HG03066 (cell line): ENCODE results near the gene ELAVL4.

Experiments
- ATAC-seq: cut with Tn5 transposase; IDR thresholded peaks from one replicate; pipeline ENCODE4 v1.9.1; 2021; ENCODE audit warnings: low read depth; ENCODE audit not compliant: unreplicated experiment

The ELAVL4 gene

DNA sequence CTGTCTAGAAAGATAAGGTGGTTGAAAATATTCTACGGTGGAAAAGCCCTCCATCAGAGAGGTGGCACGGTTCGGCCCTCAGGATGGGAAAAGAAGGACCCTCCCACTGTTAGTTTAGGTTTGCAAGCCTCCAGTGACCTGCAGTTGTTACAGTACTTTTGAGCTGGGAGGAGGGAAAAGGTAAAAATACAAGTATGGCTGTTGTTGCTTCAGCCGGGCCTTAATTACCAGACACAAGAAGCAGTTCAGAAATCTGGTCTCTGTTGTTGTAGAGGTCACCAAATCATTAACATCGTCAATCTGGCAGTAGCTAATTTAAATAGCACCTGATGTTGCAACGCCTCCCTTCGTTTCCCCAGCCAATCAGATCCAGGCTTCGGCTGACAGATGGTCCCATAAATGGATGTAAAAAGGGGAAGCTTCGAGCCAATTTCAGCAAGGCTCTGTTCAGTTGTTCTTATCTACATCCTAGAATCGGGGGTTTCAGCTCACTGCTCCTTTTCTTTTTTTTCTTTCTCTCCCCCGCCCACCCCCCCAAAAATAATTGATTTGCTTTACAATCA lies at the start of gene ELAVL4:
Gene ELAVL4, plus strand, starts transcription at position 424 of the 563 bp plus-strand sequence. CDS start 270 bp downstream, outside the sequence.
- ATAC-seq: no peak

DNA sequence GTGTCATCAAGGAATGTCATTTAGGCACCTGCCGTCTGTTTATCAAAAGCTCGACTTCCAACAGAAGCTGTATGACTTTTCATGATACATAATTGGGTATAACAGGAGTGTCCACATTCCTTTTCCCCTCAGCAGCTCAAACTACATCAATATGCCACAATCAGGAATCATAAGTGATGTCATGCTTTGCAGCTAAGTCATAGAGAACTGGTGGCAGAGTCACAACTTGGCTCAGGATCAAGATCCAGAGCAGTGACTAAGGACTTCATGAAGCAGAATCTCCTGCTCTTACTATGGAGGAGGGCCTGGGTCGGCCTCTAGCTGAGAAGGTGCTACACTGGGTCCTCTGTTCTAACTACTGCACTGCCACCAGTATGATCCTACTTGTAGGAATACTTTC lies 48.4 kb upstream of the ELAVL4 start:
- ATAC-seq: no peak

DNA sequence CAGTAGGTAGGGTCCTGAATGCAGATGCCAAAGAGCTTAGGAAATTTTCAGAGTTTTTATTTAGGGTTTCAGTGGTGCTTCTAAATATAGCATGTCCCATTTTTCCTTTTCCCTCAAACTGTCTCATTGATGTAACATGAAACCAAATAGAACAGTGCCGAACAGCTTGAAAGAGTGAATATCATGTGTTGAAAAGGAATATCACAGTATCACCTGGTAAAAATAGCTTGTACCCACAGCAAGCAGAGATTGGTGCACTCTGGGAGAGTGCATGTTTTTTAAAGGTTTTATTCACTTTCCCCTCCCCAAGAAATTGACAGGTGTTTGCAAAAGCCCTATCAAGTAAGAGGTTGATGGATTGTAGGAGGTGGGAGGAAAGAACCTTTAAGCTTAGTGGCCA lies 41.9 kb upstream of the ELAVL4 start:
- no peak for ATAC-seq

DNA sequence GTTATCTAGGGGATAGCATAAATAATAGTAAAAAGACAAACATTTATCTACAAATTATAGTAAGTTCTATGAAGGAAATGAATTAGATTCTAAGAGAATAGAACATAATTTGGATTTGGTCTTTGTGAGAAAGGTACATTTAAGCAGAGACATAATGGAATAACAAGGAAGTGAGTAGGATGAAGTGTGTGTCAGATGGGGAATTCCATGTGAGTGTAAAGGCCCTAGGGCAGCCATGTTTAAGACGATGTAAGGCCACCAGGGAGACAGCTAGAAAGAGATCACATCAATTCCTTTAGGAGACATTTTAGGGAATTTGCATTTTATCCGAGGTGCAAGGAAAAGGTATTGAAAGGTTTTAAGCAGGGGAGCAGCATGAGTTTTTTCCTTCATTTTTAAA lies 33.8 kb upstream of the ELAVL4 start:
- ATAC-seq: no peak

DNA sequence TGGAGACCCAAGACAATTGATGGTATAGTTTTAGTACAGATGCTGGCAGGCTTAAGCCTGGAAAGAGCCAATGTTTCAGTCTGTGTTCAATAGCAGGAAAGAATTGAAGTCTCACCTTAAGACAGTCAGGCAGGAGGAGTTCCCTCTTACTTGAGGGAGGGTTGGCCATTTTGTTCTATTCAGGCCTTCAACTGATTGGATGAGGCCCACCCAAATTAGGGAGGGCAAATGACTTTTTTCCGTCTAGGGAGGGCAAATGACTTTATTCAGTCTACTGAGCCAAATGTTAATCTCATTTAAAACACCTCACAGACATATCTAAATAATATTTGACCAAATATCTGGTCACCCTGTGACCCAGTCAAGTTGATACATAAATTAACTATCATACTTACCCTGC lies 31.4 kb upstream of the ELAVL4 start:
- ATAC-seq: no peak

DNA sequence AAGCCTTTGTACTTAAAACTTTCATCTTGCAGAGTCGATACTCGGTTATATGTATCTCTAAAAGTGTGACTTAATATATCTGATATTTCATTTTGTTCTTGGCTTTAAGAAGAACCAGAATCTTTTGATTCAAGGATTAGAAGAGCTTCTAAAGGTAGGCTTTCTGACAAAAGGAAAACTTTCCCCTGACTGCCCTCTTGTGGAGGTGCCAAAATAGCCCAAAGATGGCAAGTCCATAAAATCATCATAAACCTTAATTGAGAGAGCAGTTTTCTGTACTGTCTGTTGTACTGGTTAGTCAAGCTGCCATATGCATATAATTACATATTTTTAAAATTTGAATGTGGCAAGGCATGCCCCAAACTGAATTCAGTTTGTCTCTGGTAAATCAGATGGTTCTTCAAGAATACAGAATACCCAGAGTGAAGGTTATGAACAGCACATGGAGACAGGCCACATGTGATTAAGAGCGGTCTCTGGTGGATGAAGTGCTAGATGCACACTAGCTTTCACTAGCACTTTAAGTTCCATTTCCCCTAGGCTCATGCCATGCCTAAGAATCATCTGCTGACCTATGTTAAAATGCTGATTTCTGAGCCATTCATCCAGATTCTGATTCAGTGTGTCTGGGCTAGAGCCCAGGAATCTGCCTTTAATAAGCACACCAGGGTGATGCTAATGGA lies 27.7 kb upstream of the ELAVL4 start:
- no peak for ATAC-seq

DNA sequence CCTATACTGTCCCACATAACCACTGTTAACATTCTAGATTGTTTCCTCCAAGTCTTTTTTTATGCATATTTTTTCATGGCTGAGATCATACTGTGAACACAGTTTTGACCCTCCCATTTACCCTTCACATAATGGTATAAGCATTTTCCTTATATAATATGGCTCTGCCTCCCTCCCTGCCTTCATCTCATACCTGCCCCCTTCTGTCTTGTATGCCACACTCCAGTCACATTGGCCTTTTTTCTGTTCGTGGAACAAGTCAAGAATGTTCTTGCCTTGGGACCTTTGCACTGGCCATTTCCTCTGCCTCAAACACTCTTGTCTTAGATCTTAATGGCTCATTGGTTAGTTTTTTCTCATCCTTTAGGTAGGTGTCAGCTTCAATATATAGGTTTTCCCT lies 24.3 kb upstream of the ELAVL4 start:
- ATAC-seq: no peak

DNA sequence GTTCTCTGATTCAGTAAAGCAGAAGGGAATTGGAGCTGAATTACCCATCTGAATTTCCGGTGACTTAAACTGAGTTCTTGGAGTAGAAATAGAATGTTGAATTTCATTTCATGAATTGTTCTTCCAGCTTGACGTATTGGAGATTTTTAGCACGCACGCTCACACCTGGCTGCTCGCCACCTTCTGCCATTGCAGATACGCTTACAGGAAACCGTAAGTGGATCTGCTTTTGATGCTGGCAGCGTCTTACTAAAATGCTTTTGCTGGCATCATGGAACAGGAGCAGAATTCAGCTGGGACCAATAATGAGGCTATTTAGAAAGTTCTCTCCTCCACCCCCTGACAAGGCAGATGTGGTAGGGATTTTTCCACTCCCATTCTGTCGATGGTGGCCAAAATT lies 17.7 kb upstream of the ELAVL4 start:
- no peak for ATAC-seq

DNA sequence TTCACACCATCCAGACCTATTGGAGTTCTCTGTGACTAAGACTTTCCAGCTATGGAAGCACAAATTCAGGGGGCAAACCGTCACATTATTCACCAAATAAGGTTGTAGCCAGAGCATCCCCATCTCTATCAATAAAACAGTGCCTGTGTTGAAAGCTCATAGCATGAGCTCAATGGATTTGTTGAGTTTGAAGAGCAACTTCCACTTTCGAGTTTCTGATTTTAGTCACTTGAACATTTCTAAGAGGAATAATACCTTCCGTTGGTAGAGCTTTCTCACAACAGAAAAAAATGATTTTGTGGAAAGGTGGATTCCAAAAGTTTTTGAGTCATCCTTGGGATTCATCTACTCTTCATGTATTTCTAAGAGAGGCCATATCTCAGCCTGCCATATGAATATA lies 13.0 kb upstream of the ELAVL4 start:
- no peak for ATAC-seq

DNA sequence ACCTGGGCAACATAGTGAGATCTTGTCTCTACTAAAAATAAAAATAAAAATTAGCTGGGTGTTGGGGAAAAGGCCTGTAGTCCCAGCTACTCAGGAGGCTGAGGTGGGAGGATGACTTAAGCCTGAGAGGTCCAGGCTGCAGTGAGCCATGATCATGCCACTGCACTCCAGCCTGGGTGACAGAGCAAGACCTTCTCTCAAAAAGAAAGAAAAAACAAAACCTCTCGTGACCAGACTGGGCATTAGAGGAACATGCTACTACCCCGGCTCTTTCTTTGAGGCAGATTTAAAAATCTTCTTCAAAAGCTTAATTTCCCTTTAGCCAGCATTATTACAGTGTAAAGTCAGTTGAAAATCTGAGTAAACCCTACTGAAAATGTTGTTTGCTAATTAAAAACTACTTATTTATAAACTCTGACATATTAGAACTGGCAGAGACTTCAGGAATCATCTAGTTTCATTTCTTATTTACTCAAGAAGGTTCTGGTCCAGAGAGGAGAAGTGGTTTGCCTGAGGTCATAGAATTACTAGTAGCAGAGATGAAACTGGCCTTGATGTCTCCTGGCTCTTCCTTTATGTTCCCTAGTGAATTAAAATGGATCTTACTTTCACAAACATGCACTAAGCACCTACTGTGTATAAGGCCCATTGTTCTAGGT lies 11.6 kb upstream of the ELAVL4 start:
- no peak for ATAC-seq

DNA sequence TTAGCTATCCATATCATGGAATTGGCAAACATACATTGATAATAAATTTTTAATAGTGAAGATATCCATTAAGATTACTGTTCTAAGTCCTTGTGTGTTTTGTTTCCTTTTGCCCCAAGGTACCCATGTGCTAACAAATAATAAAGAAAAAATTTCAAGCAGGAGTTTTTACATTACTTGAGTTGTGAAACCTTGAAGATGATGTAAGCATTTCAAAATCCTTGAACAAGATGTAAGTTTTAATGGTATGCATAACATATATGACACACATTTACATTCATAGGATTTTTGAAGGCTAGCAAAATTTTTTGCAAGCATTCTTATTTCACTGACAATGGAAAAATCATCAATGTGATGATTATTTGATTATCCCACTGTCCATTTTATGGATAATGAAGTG lies 10.9 kb upstream of the ELAVL4 start:
- ATAC-seq: no peak

DNA sequence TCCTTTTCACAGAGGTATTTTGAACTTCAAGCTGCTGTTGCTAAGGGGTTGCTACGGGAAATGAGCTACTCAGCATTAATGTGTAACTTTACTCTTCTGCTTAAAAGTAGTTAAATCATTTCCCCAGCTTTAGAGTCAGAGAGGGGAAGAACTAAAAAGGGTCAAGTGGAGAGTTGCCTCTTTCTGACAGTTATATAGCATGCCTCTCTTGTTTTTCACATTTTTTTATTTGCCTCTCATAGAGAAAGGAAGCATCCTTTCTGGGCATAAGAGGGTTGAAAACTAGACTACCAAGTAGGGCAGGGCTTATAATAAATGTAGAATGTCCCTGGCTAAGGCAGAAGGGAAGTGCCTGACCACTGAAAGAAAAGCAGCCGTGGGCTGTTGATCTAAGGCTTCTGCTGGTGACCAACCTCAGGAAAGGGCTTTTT lies 10.1 kb upstream of the ELAVL4 start:
- no peak for ATAC-seq

DNA sequence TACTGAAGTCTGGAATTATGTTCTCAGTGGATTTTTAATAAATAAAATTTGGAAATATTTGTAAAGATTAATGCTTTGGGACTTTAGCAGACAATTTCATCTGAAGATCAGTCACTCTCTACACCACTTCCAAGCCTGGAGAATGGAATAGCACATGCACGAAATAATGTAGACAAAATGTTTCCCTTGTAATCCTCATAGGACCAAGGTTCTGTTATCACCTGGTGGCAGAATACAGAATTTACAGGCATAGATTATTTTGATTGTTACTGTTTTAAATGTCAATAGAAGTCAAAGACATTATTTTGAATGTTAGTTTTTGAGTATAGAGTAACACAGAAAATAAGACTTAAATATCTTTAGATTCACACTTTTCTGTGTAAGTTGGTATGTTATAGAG lies 9.1 kb upstream of the ELAVL4 start:
- ATAC-seq: no peak

DNA sequence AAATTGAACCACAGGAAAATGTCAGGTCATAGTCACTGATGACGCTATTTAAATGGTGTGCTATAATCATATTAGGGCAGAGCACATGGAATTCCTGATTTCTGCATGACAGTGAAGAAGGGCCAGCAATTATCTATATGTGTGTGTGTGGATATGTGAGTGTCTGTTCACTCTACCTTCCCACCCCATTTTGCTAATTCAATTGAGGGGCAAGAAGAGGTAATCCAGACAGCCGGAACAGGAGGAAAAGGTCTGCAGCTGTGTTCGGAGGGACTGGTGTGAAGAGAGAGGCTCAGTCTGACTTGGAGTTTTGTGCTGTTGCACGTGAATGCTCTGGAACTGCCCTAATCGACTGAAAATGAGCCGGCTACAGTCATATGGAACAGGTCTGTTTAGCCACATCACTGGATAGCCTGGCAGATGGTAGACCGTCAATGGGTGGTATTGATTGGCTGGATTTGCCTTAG lies 5.1 kb upstream of the ELAVL4 start:
- ATAC-seq: no peak

DNA sequence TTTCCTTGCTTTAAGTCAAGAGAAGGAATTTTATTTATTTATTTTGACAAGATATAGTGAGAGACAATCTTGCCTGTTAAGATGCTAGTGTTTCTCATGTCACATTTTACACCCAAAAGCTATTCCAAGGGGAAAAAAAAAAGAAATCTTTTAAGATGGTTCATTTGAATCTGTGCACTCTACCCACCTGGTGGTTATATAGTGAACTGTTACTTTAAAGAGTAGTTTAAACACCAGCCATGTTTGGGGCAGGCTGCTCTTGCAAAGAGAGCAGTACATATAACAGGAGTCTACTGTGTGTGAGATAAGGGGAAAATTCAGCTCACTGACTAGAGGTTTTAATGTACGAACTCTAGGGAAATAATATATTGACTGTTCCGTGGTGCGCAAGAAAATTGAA lies 3.3 kb upstream of the ELAVL4 start:
- ATAC-seq: no peak

DNA sequence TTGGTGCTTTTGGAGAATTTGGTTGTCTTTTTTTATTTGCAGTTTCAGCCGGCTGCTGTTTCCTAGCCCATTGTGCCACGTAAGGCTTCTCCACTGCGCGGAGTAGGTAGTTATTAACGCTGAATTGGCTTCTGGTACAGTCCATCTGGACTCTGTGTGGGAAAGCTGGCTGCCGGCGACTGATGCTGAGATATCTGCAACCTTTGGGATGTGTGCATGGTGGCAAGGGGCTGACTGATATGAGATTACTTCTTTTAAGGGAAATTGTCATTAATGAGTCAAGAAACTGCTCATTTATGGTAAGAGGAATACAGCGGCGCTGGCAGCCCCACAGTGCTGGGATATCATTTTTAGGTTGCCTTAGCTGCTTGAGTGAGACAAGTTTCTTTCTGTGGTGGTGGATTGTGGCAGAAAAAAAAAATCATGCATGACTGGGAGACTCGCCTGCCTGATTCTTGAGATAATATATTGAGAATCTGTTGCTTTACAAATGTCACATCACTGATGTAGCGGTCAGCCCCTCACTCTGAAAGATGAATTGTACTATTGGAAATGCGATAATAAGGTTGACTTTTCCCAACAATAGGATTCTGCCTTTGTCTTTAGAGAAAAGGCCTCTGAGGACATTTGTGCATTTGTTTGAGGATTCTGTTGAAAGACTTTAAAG lies 2.5 kb upstream of the ELAVL4 start:
- ATAC-seq: no peak

DNA sequence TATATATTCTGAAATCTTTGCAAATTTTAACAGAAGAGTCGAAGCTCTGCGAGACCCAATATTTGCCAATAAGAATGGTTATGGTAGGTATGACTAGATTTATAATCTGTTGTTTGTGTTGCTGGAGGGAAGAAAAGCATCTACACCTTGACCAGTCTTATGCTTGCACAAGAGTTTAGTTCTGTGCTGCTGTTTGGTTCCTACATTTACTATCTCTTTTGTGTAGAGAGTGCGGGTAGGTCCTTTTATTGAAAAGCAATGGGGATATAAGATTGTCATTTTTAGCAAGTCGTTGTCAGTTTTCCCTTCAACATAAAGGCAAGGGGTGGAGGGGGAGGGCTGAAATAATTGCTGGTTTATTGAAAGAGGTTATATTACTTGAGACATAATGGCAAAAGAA lies 396 bp downstream of the ELAVL4 start:
- ATAC-seq: no peak

DNA sequence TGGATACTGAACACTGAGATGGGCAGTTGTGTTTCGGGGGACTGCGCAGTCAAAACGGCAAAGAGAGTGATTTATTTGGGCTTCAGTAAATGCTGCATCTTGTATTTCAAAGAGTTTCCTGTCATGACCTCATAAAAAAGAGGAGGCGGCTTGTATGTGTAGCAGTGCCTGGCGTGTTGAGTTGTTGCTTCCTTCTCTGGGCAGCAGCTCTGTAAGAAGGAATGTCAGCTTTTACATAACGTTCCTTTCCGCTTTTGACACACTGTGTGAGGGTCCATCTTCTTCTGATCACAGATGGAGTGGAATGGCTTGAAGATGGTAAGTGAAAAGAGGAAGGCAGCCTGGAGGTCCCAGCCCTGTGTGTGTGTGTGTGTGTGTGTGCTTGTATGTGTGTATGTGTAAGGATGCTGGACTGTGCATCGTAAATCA lies 941 bp downstream of the ELAVL4 start:
- ATAC-seq: no peak

DNA sequence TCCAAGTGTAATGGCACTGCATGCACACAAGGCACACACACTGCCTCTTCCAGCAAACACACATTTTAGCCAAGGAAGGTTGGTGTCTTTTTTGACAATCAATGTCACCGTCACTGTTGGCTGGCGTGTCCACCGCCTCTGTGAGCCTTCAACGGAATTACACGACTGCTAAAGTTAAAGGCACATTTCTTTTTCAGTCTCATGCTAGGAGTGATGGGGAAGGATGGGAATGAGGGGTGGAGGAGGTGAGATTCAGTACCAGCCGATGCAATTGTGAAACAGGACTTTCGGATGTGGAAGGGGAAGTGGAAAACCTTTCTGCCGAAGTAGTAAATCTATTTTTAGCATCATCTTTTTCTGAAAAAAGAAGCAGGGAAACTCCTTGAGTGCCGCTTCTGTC lies 1.4 kb downstream of the ELAVL4 start:
- ATAC-seq: no peak

DNA sequence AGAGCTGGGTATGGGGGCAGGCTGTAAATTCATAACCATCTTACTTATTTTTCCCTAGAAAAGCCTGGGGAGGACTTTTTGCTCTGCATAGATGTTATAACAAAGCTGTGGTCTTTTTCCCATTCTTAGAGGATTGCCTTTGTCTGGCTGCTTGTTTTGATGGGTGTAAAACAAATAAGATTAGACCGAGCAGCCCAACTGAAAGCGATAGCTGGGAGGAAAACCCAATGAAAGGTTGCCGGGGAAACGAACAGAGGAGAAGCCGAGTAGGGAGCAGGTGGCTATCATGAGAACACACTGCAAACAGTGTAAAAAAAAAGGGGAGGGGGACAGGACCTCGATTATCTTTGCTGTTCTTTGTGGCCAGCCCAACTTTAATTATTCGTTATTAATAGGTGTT lies 1.9 kb downstream of the ELAVL4 start:
- no peak for ATAC-seq

DNA sequence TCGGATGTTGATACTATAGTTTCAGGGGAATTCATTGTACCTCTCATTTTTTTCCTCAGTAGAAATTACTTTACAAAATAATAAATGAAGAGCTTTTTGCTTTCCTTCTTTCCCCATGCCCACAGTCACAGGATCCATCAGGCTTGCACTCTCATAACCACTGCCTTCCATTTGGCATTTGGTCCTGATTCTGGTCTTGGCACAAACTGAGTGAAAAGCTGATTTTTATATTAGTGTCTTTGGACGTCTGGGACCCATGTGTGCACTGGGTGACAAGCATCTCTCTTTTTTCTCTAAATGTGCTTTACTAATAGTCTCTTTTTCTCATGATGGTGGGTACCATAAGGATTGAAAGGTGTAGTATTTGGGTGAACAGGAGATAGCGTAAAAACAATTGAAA lies 2.8 kb downstream of the ELAVL4 start:
- no peak for ATAC-seq
